Activated T-helper 1 cell treated with anti-CD3 and anti-CD28 coated beads, Interleukin-2, amount 50 U/mL, for 16 hours (primary cell): ENCODE measurements around the gene UBE3B.

ENCODE experiments used
- DNase-seq, 2 donors: peaks; one replicate each; pipeline ENCODE4 v3.0.0-alpha.2; 2020; ENCODE audit warnings: low read depth in 1 of 2, low spot score in 1 of 2

The UBE3B gene

DNA sequence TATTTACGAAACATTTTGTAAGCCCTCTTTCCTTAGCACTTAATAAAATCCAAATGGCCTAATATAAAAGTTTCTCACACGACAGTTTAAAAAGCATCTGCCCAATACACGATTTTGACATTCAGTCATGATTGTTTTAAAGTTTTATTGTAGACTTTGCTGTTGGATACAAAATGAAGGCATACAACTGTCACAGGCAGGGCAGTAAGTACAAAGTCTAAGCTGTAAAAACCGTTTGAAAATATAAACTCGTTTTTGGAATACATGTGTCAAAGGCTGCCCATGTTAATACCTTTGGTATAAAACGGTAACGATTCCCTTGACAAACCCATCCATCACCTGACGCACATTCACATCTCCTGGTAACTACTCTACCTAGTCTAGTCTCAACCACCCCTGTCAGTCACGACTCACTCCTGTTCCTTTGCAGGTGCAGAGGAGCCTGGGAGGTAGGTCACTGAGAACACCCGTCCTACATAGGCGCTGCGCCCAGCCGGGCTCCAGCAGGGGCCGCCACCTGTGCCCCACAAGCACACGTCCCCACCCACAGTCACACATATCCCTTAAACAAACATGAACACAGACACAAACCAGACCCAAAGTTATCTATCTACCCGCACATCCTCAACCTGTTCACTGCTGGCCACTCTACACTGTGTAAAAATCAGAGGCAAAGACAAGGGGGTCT lies 27.4 kb upstream of the UBE3B start:
- DNase-seq: no peak

DNA sequence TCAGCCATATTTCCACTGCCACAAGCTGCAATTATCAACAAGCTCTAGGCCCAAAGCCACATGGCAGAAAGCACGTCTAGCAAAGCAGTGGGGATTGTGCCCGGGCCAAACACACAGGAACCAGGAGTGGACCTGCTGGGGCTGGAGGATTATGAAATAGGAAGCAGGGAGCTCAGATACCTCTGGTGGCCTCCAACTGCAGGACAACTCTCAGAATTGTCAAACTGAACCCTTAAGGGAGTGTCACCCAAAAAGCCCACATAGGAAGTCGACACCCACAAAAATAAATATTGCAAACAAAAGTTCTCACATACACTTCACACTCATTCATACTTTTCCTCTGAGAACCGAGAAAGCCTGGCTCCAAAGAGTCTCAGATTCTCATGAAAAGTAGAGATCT lies 26.5 kb upstream of the UBE3B start:
- DNase-seq: no peak

DNA sequence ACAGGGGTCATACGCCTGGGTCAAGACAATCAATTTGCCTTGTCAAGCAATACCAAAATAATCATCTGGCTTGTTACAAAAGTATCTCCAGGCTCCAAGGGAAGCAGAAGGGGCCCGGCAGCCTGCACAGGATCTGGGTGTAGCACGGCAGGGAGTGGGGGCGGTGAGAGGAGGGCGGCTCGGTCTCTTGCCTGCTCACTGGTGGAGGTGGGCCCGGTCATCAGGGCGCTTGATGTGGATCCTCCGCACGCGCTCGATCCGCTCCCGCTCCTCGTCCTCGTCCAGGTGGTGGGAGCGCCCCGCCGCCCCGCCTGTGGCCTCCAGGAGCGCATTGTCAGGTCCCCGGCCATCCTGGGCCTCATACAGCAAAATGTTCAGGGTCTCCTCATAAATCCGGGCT lies 26.0 kb upstream of the UBE3B start:
- no peak for DNase-seq

DNA sequence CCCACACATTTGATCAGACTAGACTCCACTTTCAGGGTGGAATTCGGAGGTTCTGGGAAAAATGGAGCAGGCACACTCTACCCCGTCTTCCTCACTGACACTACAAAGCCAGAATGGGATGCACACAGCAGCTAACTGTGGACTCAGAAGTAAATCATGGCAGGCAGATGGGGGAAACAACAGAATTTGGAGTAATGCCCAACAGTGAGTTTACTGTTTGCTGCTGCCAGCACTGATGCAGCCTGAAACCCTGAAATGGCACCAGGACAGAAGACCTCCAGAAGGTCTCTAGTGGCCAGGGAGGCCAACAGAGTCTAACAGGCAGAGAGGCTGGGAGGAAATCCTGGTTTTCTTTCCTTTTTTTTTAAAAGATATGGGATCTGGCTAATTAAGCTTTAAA lies 24.9 kb upstream of the UBE3B start:
- no peak for DNase-seq

DNA sequence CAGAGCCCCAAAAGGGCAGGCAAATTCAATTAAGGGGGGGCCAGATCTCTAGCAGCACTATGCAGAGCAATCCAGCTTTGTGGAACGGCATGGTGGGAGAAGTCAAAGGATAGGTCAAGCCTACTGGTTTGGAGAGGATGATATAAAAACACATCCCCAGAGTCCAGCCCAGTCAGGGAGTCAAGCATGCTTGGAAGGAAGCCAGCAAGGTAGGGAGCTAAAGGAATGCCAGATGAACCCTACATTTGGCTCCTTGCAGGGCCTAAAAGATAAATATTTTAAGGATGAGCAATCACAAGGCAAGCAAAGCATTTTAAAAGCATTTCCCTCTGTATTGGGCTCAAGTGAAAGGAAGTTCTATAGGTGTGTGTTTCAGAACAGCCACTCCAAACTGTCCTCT lies 21.7 kb upstream of the UBE3B start:
- no peak for DNase-seq

DNA sequence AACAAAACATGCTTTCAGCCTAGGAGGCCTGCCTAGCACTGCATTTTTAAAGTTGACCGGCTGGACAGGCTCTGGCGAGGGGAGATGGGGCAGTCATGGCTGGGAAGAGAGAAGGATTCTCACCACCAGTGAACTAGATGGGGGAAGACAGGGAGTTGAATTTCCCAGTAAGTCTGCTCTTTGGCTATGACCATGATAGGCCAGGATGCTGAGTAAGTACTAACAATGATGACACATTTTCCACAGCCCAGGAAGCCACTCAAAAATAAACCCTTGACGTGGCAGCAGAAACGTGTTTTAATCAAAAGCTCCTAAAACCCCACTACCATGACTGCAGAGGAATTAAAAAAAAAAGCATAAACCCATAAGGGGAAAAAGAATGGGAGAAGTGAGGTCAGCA lies 19.3 kb upstream of the UBE3B start:
- no peak for DNase-seq

DNA sequence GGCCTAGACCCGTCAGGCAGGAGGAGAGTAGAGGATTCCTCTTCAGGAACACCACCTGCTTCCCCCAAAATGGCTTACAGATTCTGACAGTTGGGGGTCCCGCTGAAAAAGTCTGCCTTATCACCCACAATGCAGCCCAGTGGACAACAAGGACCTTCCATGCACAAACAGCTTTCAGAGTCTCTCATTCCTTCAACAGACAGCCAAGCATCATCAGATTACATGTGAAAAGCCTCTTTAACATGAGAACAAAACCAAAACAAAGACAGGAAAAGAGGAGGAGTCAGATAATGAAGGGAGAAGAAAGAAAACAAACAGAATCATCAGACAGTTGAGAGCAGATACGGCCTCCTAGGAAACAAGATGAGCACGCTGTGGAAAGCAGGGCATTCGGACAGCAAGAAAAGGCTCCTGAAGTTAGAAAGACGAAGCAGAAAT lies 18.6 kb upstream of the UBE3B start:
- no peak for DNase-seq

DNA sequence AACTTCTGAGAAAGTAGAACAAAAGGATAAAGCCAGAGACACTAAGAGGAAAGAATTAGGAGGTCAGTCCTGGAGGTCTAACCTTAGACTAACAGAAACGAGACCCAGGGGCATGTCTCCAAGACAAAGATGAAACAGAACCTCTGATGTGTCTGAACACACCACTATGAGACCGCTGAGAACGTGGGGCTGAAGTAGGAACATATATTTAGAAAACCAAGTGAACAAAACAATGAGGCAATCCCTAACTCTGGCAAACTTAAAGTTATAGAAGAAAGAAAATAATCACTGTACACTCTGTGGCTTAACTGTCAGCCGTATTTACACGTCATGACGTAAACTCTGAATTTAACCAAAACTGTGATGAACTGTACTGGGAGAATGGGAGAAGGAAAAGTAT lies 18.2 kb upstream of the UBE3B start:
- DNase-seq: no peak

DNA sequence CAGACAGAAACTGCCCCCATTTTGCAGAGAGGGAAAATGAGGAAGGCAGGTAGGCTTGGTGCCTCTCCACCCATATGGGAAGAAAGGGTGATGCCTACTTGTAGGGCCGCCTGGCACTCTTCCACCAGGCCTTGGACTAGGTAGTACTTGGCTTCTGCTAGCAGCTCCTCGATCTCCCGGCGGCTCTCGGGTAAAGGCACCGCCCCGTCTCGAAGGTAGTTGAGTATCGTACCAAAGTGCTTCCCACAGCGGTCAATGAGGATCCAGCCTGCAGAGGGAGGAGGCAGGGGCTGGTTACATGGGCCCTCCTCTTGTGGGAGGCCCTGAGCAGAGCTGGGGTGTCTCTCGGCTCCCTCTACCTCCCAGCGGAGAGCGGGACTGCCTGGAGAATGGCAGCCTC lies 16.9 kb upstream of the UBE3B start:
- DNase-seq: no peak

DNA sequence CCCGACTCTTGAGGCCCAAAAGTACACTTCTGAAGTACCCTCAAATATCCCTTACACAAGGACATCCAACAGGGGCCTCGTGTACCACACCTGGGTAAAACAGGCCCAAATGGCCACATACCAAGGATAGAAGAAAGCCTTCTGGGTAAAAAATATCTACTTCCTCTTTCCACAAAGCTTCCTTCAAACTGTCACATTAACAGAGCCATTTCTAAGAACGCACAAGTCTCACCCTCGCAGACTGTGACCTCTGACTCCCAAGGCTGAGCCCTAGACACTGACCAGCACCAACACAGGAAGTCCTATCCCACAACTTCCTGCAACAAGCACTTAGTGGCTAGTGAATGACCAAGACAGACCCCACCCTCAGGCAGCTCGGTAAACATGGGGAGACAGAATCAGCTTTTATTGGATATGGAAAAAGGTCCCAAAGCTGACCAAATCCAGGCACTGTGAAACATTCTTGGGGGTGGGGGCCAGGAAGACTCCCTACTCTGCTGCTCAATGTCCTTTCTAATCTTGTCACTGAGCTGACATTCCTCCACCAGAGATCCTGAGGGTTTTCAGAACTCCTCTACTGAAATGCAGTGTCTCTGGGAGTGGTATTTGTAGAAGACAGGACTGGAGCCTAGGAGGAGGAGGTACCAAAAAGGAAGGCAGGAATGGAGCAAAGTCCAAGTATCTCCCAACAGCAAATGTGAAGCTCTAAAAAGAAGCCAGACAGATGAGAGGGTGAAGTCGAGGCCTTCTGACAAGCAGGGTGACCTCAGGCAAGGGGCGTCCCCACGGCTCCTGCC lies 16.2 kb upstream of the UBE3B start:
- no peak for DNase-seq

DNA sequence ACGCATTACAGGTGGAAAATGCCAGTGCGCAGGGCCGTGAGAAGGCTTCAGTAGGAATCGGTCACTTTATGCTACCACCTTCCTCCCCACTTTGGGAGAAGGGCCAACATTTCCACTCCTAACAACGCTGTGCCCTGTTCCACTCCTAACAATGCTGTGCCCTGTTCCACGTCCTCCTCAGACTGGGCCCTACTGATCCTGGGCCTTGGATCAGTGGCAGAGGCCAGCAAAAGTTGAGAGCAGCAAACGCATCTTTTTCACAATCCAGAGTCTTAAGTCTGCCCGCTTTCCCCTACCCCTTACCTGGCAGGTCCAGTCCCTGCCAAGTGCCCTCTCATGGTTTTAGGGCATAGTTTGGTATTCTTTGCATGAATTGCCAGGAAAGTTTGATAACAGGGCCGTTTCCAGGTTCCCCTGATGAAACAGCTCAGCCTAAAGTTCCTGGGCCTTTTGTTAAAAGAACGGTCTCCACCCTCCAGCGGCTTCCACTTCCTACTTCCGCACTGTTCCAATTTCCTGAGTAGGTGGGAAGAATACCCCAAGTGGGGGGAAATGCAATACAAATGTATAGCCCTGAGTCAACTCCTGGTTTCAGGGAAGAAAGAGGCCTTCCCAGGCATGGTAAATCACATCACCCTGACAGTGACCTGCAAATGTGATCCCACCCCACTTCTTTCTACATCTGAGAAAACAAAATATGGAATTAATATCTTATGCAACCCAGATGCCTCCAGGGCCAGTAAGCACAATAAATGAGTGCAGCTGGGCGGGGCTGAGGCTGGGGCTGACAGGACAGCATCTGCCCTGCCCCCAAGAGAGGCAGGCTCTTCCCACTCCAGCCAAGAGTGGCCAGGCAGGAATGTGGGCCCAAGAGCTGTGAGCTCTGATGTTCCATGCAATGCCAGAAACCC lies 15.3 kb upstream of the UBE3B start:
- DNase-seq: no peak

DNA sequence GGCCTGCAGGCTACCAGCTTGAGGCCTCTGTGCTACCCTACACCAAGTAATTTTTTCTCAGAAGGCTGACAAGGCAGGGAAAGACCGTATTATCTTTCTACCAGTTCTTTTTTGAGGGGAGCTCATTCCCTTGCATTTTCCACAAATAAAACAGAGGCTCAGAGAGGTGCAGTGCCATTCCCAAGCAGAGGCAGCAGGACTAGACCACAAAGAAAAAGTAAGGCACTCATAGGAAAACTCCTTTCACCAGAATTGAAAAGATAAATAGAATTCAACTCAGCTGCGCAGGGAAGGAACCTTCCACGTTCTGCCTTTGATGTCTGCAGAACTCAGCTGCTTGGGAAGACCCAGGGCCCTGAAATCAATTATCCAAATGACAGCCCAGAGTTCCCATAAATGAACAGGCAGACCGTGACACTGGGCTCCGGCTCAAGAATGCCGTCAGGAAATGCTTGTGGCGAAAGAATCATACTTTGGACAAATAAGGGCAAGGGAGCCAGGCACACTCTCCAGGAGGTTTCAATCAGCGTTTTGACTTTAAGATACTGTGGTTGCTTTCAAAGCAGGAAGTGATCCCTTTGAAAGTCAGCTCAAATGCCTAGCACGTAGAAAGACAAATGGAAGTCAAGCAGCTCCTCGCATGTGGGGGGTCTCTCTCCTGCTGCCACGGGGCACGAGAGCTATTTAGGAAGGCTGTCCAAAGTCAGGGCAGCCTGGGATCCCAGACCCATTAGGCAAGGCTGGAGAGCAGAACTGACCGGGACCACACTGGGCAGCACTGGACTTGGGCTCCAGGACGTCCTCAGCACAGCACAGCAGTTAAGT lies 14.4 kb upstream of the UBE3B start:
- no peak for DNase-seq

DNA sequence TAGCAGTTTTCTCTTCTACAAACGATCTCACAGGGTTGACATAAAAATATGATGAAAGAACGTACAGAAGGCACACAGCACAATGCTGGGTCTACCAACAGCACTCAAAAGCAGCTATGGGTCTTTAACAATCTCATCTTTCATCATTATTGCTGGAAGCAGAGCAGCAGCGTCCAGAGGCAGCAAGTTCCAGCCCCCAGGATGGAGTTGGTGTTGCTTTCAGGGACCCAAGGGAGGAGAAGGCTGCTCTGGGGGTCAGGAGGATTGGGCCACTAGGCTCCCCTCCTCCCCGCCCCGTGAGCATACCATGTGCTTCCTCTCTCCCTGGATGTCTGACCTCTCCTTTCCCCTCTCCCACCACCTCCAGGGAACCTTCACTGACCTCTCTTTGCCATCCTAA lies 13.7 kb upstream of the UBE3B start:
- no peak for DNase-seq

DNA sequence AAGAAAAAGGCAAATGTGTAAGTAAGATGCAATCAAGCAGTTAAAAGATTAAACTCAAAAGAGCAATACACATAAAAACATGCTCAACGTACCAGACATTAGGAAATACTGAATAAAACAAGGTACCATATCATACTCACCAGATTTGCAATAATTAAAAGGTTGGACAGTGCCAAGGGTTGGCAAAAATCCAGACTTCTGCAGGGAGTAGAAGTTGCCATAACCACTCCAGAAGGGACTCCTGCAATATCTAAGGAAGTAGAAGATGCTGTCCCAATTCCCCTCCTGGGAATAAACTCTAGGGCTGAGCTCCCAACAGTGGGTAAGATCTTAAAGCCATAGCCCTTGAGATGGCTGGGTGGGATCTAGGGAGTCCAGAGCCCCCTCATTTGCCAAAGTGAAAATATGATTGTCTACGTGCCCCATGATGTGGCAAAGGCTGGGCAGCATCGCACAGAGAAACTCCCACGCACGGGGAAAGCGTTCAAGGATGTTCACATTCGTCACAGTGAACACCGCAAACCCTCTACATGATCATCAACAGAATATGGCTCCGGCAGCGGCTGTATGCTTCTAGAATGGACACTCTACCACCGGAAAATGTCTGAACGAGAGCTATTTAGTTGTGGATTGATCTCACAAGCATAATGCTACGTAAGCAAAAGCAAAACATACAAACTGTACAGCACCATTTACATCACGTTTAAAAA lies 12.6 kb upstream of the UBE3B start:
- no peak for DNase-seq

DNA sequence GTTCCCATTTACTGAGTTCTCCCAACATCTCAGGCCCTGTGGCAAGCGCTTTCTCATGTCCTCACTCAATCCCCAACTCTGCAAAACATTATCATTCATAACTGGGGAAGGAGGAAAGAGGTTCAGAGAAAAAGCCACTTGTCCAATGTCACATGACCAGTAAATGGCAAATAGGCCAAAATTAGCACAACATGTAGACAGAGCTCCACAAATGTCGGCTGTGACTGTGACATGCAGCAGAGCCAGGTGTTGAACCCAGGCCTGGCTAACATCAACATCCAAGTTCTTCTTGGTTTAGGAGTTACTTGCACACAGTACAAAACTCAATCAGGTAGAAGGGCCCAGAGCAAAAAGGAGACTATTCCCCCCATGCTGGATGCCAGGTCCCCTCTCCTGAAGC lies 11.1 kb upstream of the UBE3B start:
- DNase-seq: no peak

DNA sequence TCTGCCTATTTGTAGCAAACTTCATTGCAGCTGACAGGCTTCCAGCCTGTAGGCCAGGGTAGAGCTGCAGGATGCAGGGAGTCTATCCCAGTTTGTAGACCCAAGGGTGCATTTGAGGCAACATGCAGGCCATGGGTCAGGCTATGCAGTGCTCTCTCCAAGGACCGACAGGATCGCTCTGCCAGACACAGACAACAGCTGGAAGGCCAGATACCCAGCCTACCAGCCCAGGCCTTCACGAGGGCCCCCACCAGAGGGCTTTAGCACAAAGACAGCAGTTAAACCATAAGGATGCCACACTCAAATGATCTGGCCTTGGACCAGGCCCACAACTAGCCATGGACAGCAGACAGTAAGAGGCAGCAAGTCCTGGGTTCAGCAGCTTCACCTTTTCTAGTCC lies 10.6 kb upstream of the UBE3B start:
- DNase-seq: no peak

DNA sequence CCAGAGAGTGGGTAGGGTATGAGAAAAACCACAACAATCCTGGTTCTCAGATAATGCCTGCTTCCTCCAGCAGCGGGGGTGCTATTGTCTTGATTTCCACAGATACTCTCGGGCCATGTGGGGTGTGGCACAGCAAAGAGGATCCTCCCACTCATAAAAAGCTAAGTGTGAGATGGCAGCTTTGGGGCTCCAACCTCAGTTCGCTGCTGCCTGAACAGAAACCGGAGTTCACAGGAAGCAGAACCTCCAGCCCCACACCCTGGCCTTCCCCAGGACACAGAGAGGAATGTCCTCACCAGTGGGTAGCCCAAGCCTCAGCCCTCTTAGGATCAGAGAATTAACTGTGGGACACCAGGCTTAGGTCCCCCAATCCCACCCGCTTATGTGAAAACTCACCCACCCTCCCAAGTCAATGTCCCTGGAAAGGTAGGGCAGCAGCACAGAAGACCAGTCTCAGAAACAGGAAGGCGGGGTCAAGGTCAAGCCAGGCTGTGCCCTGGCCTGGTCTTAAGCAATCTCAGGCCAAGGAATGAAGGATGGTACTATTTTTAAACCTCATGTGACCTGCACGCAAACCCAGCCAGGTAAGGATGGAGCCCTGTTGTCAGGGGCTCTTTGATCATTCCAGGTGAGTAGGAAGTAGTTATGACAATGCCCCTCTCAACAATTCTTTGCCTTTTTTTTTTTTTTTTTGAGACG lies 9.3 kb upstream of the UBE3B start:
- no peak for DNase-seq

DNA sequence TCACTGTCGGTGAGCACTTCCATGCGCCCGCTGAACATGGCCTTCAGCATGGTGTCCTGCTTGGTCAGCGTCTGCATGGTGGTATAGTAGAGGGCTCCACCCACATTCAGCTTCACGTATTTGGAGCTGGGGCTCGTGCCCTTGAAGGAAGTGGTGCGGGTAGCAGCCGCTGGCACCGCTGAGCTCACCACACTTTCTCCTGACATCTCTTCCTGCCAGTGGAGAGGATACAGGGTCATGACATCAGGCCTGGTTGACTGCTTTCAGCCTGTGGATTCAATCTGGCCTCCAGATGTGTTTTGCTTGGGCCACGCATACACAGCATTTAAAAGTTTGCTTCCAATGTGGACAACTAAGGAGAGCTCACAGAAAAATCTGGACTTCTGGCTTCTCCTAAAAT lies 7.9 kb upstream of the UBE3B start:
- DNase-seq: no peak

DNA sequence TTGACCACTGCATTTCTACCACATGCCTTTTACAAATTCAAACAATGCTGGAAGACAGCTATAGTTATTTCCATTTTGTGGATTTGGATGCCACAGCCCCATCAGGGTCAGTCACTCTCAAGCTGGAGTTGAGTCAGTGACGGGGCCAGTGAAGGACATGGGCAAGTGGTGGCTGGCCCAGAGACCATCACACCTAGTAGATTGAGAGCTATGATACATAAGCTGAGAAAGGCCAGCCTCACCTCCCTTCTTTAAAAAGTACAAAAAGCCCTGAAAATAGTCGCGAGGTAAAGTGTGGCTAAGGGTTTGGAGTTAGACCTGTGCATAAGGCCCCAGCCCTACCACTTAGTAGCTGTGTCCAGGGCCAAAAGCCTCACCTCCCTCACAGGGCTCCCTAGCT lies 4.4 kb upstream of the UBE3B start:
- no peak for DNase-seq
